Measurements from ENCODE around the gene NFKB2. TPM values are rescaled to one million over a fixed set of nuclear protein-coding genes. Genes with fewer than 3 reads are reported as not detected.

Gene NFKB2
- total RNA-seq, 1 donor from 2014 or later = 20.5 TPM

GRCh38 chr10:102405108-102405571, 9.6 kb downstream of the NFKB2 start:
- intact Hi-C loops (cut with DNase I) = no loop called here
- DNase-seq (ENCODE audit: low spot score) = no peak

- intact Hi-C loops (cut with DNase I) = loop anchor here (2.0 kb wide), 1 partner anchor 19 kb away; no protein-coding TSS in a partner anchor
- DNase-seq (ENCODE audit: low spot score) = no peak
These were observed 10.1 kb downstream of the NFKB2 start for GRCh38 chr10:102405632-102406031.

GRCh38 chr10:102406815-102407214, 11.3 kb downstream of the NFKB2 start:
- intact Hi-C loops (cut with DNase I) = loop anchor here (2.0 kb wide), 1 partner anchor 20 kb away; no protein-coding TSS in a partner anchor
- no peak for DNase-seq (ENCODE audit: low spot score)

- DNase-seq (ENCODE audit: low spot score) = no peak
- intact Hi-C loops (cut with DNase I) = loop anchor here (2.0 kb wide), 1 partner anchor 21 kb away; no protein-coding TSS in a partner anchor
These were observed 12.1 kb downstream of the NFKB2 start for GRCh38 chr10:102407425-102408130.

GRCh38 chr10:102408131-102408727, 12.7 kb downstream of the NFKB2 start:
- intact Hi-C loops (cut with DNase I) = no loop called here
- DNase-seq (ENCODE audit: low spot score) = no peak

- no peak for DNase-seq (ENCODE audit: low spot score)
- intact Hi-C loops (cut with DNase I) = no loop called here
These were observed 13.5 kb downstream of the NFKB2 start for GRCh38 chr10:102408728-102409603.

- no peak for DNase-seq (ENCODE audit: low spot score)
These were observed 14.3 kb downstream of the NFKB2 start for GRCh38 chr10:102409604-102410428.

GRCh38 chr10:102410429-102411073, 15.0 kb downstream of the NFKB2 start:
- DNase-seq (ENCODE audit: low spot score) = no peak
- intact Hi-C loops (cut with DNase I) = no loop called here

More at GRCh38 chr10:102409604-102410428, 14.3 kb downstream of the NFKB2 start:
- intact Hi-C loops (cut with DNase I) = no loop called here

- no peak for DNase-seq (ENCODE audit: low spot score)
- intact Hi-C loops (cut with DNase I) = no loop called here
These were observed 16.1 kb downstream of the NFKB2 start for GRCh38 chr10:102411341-102412255.

GRCh38 chr10:102412293-102412692, 16.8 kb downstream of the NFKB2 start:
- intact Hi-C loops (cut with DNase I) = no loop called here
- DNase-seq (ENCODE audit: low spot score) = no peak

- intact Hi-C loops (cut with DNase I) = no loop called here
- no peak for DNase-seq (ENCODE audit: low spot score)
These were observed 17.7 kb downstream of the NFKB2 start for GRCh38 chr10:102413053-102413705.

GRCh38 chr10:102413806-102414561, 18.5 kb downstream of the NFKB2 start:
- DNase-seq (ENCODE audit: low spot score) = no peak
- intact Hi-C loops (cut with DNase I) = no loop called here

- intact Hi-C loops (cut with DNase I) = no loop called here
- no peak for DNase-seq (ENCODE audit: low spot score)
These were observed 19.2 kb downstream of the NFKB2 start for GRCh38 chr10:102414749-102415148.

- intact Hi-C loops (cut with DNase I) = no loop called here
- no peak for DNase-seq (ENCODE audit: low spot score)
These were observed 20.8 kb downstream of the NFKB2 start for GRCh38 chr10:102416283-102416682.

GRCh38 chr10:102416695-102417094, 21.2 kb downstream of the NFKB2 start:
- intact Hi-C loops (cut with DNase I) = no loop called here

GRCh38 chr10:102418622-102419268, 23.2 kb downstream of the NFKB2 start, which contains the start of gene PSD:
PSD (minus strand) TSS chr10:102418785; CDS start chr10:102417038, 1,747 bp downstream.
- intact Hi-C loops (cut with DNase I) = no loop called here
- DNase-seq (ENCODE audit: low spot score) = no peak

More at GRCh38 chr10:102416695-102417094, 21.2 kb downstream of the NFKB2 start:
- DNase-seq (ENCODE audit: low spot score) = no peak
